MM.1S (cell line): Measurements from ENCODE around the gene MCTP2.

ENCODE experiments used
- CTCF ChIP-seq: fragments of 300-600 bp; sonication (generic); IDR thresholded peaks from 2 replicates; pipeline ENCODE4 v1.5.1; 2016; ENCODE audit warnings: antibody characterized with exemption, low read length, mixed read lengths
- EZH2 ChIP-seq: fragments of 300-600 bp; sonication (generic); optimal IDR thresholded peaks from 2 replicates; pipeline ENCODE3; 2017; ENCODE audit warnings: low read depth, mild to moderate bottlenecking, antibody characterized with exemption, low read length, mixed read lengths
- EZH2phosphoT487 ChIP-seq: fragments of 300-600 bp; sonication (generic); IDR thresholded peaks from 2 replicates; pipeline ENCODE4 v1.6.1; 2018; ENCODE audit warnings: antibody characterized with exemption, low read length

- TF ChIP-seq CTCF = no peak
- no peak for TF ChIP-seq EZH2phosphoT487
- TF ChIP-seq EZH2 = no peak
Measured at GRCh38 chr15:94460624-94461023, 229.3 kb downstream of the MCTP2 start.
